Suprapubic skin (tissue), 4 donors: ENCODE results near the gene CTNNA2.

Experiments
- EP300 ChIP-seq: sonication (generic); formaldehyde crosslinking; IDR thresholded peaks from one replicate; pipeline ENCODE4 v1.6.1; 2017; ENCODE audit warnings: antibody characterized with exemption
- POLR2A ChIP-seq, 2 donors: fragments of 450-650 bp; IDR thresholded peaks; one replicate each; pipeline ENCODE4 v1.6.1; 2017; ENCODE audit warnings: antibody characterized with exemption in 2 of 2, mild to moderate bottlenecking in 2 of 2, moderate library complexity in 2 of 2
- POLR2AphosphoS5 ChIP-seq, 3 donors: sonication (generic); formaldehyde crosslinking; IDR thresholded peaks; one replicate each; pipeline ENCODE4 v1.6.1; 2017; ENCODE audit warnings: antibody characterized with exemption in 3 of 3
- TF ChIP-seq, protein P1 (sequence below), 2 donors: fragments of 200-600 bp in 1 of 2; fragments of 450-650 bp in 1 of 2; sonication (generic) in 1 of 2; IDR thresholded peaks; one replicate each; pipeline ENCODE4 v1.5.1; 2016 to 2019; ENCODE audit warnings: antibody characterized with exemption in 2 of 2, mild to moderate bottlenecking in 1 of 2, moderate library complexity in 1 of 2

DNA sequence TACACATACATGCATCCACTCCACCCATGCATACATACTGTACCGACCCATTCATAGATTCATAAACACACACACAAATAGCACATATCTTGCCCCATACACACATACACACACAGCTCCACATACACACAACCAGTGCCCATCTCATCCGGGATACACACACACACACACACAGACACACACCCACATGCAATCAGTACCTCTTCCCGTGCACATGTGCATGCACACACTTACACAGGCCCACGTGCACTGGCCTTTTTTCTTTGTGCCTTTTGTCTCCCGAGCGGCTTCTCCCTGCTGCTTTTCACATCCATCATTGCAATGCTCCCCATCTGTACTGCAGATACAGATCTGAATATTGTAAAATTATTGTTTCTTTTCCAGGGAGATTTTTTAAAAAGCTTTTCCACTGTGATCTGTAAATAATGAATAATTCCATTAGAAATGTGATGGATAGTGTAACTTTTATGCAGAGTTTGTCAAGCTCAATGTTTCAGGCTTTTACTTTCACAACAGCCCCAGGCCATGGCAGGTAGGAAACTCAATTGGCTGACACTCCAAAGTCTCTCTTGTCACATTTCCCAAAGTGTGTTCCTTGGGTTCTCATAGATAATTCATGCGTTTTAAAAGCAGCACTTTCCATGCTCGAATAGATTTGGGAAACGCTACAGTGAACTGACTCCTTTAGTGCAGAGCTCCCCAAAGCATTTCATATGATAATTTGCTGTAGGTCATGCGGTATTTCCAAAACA lies 393.5 kb downstream of the CTNNA2 start:
- TF ChIP-seq, protein P1, sequence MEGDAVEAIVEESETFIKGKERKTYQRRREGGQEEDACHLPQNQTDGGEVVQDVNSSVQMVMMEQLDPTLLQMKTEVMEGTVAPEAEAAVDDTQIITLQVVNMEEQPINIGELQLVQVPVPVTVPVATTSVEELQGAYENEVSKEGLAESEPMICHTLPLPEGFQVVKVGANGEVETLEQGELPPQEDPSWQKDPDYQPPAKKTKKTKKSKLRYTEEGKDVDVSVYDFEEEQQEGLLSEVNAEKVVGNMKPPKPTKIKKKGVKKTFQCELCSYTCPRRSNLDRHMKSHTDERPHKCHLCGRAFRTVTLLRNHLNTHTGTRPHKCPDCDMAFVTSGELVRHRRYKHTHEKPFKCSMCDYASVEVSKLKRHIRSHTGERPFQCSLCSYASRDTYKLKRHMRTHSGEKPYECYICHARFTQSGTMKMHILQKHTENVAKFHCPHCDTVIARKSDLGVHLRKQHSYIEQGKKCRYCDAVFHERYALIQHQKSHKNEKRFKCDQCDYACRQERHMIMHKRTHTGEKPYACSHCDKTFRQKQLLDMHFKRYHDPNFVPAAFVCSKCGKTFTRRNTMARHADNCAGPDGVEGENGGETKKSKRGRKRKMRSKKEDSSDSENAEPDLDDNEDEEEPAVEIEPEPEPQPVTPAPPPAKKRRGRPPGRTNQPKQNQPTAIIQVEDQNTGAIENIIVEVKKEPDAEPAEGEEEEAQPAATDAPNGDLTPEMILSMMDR (IDR thresholded peaks at IDR 0.05), result no peak
- TF ChIP-seq POLR2A (IDR thresholded peaks at IDR 0.05) (no peak), EP300 (no peak), POLR2AphosphoS5 (IDR thresholded peaks at IDR 0.05) (no peak)
